Measurements from ENCODE around the gene CPLX1.
"Not testable (repeated sequence)": the region's sequence is repeated elsewhere in the genome, so short reads cannot be mapped to it uniquely, and the experiment has no call there.

CPLX1 gene

DNA sequence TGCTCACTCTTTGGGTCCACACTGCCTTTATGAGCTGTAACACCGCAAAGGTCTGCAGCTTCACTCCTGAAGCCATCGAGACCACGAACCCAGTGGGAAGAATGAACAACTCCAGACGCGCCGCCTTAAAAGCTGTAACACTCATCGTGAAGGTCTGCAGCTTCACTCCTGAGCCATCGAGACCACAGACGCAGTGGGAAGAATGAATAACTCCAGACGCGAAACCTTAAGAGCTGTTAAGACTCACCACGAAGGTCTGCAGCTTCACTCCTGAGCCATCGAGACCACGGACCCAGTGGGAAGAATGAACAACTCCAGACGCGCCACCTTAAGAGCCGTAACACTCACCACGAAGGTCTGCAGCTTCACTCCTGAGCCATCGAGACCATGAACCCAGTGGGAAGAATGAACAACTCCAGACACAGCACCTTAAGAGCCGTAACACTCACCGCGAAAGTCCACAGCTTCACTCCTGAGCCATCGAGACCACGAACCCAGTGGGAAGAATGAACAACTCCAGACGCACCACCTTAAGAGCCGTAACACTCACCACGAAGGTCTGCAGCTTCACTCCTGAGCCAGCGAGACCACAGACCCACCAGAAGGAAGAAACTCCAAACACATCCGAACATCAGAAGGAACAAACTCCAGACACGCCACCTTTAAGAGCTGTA, 51.4 kb downstream of the CPLX1 start:
- not testable (repeated sequence) for H3K9me3 ChIP-seq (ENCODE audit: control insufficient read depth, low read depth, low read length); H3K4me1 ChIP-seq (ENCODE audit: control insufficient read depth, low read depth, low read length); H3K9ac ChIP-seq (ENCODE audit: low read length); H3K4me3 ChIP-seq (ENCODE audit: low read length); H3K27me3 ChIP-seq (ENCODE audit: control insufficient read depth, insufficient read depth, low read length); H3K27ac ChIP-seq (ENCODE audit: low read length)
- peaks cover 31% of the 10 kb centered on the region for H3K36me3 ChIP-seq (ENCODE audit: control insufficient read depth, low read depth, low read length)

DNA sequence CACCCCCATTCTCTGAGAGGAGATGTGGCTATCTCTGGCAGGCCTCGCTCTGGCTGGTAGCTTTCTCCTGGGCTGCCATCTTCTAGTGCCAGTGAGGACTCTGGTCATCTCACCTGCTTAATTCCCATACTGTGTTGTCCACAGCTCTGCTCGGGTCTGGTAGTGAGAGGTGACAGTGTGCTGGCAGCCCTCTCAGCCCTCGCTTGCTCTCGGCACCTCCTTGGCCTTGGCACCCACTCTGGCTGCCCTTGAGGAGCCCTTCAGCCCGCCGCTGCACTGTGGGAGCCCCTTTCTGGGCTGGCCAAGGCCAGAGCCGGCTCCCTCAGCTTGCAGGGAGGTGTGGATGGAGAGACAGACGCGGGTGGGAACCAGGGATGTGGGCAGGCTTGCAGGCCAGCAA, 52.7 kb downstream of the CPLX1 start:
- Histone ChIP-seq H3K4me1 (ENCODE audit: control insufficient read depth, low read depth, low read length) (no peaks in the 10 kb centered on the region), H3K27ac (ENCODE audit: low read length) (no peak overlapping the region), H3K4me3 (ENCODE audit: low read length) (no peak overlapping the region), H3K27me3 (ENCODE audit: control insufficient read depth, insufficient read depth, low read length) (no peaks in the 10 kb centered on the region), H3K36me3 (ENCODE audit: control insufficient read depth, low read depth, low read length) (peaks cover 31% of the 10 kb centered on the region), H3K9me3 (ENCODE audit: control insufficient read depth, low read depth, low read length) (no peaks in the 10 kb centered on the region), H3K9ac (ENCODE audit: low read length) (no peak overlapping the region)

DNA sequence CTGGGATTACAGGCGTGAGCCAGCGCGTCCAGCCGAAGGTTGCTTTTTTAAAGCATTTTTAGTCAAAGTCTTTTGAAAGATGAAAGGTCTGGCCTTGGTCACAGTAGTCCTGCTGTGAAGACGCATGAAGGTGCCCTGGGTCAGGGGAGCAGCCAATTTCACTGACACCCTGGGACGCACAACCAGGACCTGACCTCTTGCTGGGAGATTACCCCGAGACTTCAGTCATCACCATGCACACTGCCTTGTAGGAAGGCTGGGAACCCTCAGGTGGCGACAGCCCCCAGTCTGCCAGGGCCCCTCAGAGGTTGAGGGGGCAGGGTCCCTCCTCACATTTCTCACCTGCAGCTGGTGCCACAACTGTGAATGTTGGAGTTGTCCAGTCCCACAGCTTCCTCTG, 53.2 kb downstream of the CPLX1 start:
- peaks cover 35% of the 10 kb centered on the region for H3K36me3 ChIP-seq (ENCODE audit: control insufficient read depth, low read depth, low read length)
- no peak overlapping the region for H3K9ac ChIP-seq (ENCODE audit: low read length)
- H3K4me1 ChIP-seq (ENCODE audit: control insufficient read depth, low read depth, low read length), result no peaks in the 10 kb centered on the region

DNA sequence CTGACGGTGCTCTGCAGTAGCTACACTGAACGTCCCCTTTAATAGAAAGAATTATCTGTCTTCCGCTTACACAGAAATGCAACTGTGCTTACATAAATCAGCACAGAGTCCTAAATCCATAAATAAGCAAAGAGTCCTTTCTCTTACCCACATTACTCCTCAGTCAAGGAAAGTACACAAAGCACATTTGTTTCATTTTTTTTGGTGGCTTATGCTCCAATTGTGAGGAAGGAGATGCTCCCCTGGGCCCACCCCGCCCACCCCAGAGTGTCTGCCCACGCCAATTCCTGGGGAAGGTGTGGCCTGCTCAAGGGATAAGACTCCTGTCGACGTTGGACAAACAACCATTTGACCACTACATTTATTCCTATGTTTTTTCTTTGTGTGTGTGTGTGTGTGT, 53.8 kb downstream of the CPLX1 start:
- Histone ChIP-seq H3K36me3 (ENCODE audit: control insufficient read depth, low read depth, low read length) (peaks cover 42% of the 10 kb centered on the region), H3K4me1 (ENCODE audit: control insufficient read depth, low read depth, low read length) (no peaks in the 10 kb centered on the region), H3K9ac (ENCODE audit: low read length) (no peak overlapping the region), H3K27me3 (ENCODE audit: control insufficient read depth, insufficient read depth, low read length) (no peaks in the 10 kb centered on the region), H3K4me3 (ENCODE audit: low read length) (no peak overlapping the region), H3K9me3 (ENCODE audit: control insufficient read depth, low read depth, low read length) (no peaks in the 10 kb centered on the region), H3K27ac (ENCODE audit: low read length) (no peak overlapping the region)

More for the DNA sequence above, 53.2 kb downstream of the CPLX1 start:
- Histone ChIP-seq H3K4me3 (ENCODE audit: low read length) (no peak overlapping the region), H3K9me3 (ENCODE audit: control insufficient read depth, low read depth, low read length) (no peaks in the 10 kb centered on the region), H3K27me3 (ENCODE audit: control insufficient read depth, insufficient read depth, low read length) (no peaks in the 10 kb centered on the region), H3K27ac (ENCODE audit: low read length) (no peak overlapping the region)

DNA sequence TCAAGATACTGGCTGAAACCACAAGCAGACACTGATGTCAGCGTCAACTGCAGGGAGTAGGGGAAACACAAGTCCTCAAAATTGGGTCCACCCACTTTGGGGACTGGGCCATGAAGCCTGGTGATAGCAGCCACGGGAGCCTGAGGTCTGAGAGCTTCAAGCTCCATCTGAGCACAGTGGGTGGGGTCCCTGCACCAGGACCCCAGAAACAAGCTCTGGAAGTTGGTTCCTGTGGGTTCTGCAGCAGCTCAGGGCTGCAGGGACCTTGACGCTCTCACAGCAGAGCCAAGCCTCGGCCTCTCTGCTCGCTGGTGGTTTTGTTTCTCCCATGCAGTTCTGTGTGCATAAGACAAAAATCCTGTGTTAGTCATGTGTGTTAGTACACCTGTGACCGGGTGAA, 54.5 kb downstream of the CPLX1 start:
- Histone ChIP-seq H3K9ac (ENCODE audit: low read length) (no peak overlapping the region), H3K36me3 (ENCODE audit: control insufficient read depth, low read depth, low read length) (peaks cover 42% of the 10 kb centered on the region), H3K4me1 (ENCODE audit: control insufficient read depth, low read depth, low read length) (no peaks in the 10 kb centered on the region)

DNA sequence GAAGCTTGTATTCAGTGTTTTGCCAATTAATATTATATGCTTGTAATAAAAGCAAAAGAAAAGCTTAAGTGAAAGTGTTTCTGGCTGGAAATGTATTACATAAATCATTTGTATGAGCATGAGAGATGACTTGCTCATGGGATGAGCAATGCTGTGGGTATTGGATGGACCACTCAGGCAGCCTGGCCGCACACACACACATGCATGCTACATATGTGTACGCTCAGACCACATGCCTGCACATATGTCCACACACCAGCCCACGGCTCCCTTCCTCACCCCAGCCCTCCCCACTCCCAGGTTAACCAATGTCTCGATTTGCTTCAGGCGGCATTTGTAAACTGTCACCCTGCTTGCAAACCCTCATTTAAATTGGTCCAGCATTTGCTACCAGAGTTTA, 55.9 kb downstream of the CPLX1 start:
- Histone ChIP-seq H3K4me1 (ENCODE audit: control insufficient read depth, low read depth, low read length) (no peaks in the 10 kb centered on the region), H3K36me3 (ENCODE audit: control insufficient read depth, low read depth, low read length) (peaks cover 37% of the 10 kb centered on the region), H3K27ac (ENCODE audit: low read length) (no peak overlapping the region)

More for the DNA sequence above, 54.5 kb downstream of the CPLX1 start:
- Histone ChIP-seq H3K27me3 (ENCODE audit: control insufficient read depth, insufficient read depth, low read length) (no peaks in the 10 kb centered on the region), H3K4me3 (ENCODE audit: low read length) (no peak overlapping the region), H3K27ac (ENCODE audit: low read length) (no peak overlapping the region), H3K9me3 (ENCODE audit: control insufficient read depth, low read depth, low read length) (no peaks in the 10 kb centered on the region)

DNA sequence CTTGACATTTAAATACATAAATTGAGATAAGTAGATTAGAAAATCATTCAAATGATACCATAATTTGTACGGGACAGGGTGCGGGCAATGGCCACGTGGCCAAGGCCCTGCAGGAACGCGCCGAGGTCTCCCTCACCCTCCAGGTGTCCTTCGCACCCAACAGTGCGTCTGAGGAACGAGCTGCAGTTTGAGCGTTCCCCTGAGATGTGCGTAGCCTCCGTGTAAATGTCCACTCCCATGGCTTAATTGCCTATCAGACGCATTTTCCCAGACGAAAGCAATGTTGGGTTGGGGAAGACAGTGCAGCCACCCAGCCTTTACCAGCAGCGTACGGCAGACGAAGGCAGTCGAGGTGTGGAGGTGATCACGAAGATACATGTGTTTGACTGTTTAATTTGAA, 56.4 kb downstream of the CPLX1 start:
- Histone ChIP-seq H3K27ac (ENCODE audit: low read length) (no peak overlapping the region), H3K4me1 (ENCODE audit: control insufficient read depth, low read depth, low read length) (no peaks in the 10 kb centered on the region), H3K4me3 (ENCODE audit: low read length) (no peak overlapping the region), H3K36me3 (ENCODE audit: control insufficient read depth, low read depth, low read length) (peaks cover 37% of the 10 kb centered on the region), H3K9me3 (ENCODE audit: control insufficient read depth, low read depth, low read length) (no peaks in the 10 kb centered on the region), H3K27me3 (ENCODE audit: control insufficient read depth, insufficient read depth, low read length) (no peaks in the 10 kb centered on the region), H3K9ac (ENCODE audit: low read length) (no peak overlapping the region)

More for the DNA sequence above, 55.9 kb downstream of the CPLX1 start:
- no peaks in the 10 kb centered on the region for H3K27me3 ChIP-seq (ENCODE audit: control insufficient read depth, insufficient read depth, low read length)
- H3K4me3 ChIP-seq (ENCODE audit: low read length), result no peak overlapping the region
- H3K9ac ChIP-seq (ENCODE audit: low read length), result no peak overlapping the region
- H3K9me3 ChIP-seq (ENCODE audit: control insufficient read depth, low read depth, low read length), result no peaks in the 10 kb centered on the region

DNA sequence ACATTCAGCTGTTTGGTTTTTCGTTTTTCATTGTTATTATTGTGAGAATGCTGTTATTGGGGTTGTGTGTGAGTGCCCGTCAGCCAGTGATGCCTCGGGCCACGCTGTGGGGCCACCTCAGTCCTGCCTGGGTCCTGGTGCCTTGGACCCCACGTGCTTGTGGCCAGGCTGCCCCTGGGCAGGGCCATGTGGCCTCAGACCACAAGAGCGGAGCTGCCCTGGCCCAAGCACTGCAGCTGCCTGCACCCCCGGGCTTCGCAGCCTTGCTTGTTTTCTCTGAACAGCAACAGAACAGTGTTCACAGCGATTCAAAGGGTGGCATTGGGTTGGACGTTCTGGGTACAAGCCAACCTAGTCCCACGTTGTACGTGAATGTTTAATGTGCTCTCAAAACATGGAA, 56.9 kb downstream of the CPLX1 start:
- Histone ChIP-seq H3K9ac (ENCODE audit: low read length) (no peak overlapping the region), H3K27me3 (ENCODE audit: control insufficient read depth, insufficient read depth, low read length) (no peaks in the 10 kb centered on the region), H3K9me3 (ENCODE audit: control insufficient read depth, low read depth, low read length) (no peaks in the 10 kb centered on the region), H3K4me3 (ENCODE audit: low read length) (no peak overlapping the region), H3K4me1 (ENCODE audit: control insufficient read depth, low read depth, low read length) (no peaks in the 10 kb centered on the region), H3K36me3 (ENCODE audit: control insufficient read depth, low read depth, low read length) (peaks cover 37% of the 10 kb centered on the region), H3K27ac (ENCODE audit: low read length) (no peak overlapping the region)

DNA sequence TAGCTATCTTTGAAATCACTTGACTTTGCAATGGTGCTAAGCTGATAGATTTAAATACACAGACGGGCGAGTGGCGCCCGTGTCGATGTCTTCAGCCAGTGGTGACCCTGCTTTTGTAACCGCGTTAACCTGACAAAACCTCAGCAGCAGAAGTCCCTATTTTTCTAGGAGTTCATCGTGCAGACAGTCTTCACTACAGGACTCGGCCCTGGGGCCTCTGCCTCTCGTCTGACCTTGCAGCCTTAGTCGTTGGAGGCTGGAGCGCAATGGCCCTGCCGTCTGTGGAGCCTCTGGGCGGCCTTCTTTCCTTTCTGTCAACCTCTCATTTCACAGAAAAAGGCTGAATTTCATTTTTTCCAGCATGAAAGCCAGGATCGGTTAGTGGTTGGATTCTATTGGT, 57.9 kb downstream of the CPLX1 start:
- no peak overlapping the region for H3K27ac ChIP-seq (ENCODE audit: low read length)
- no peak overlapping the region for H3K4me3 ChIP-seq (ENCODE audit: low read length)
- peaks cover 44% of the 10 kb centered on the region for H3K36me3 ChIP-seq (ENCODE audit: control insufficient read depth, low read depth, low read length)
- H3K4me1 ChIP-seq (ENCODE audit: control insufficient read depth, low read depth, low read length), result no peaks in the 10 kb centered on the region
- no peaks in the 10 kb centered on the region for H3K27me3 ChIP-seq (ENCODE audit: control insufficient read depth, insufficient read depth, low read length)
- H3K9me3 ChIP-seq (ENCODE audit: control insufficient read depth, low read depth, low read length), result no peaks in the 10 kb centered on the region
- H3K9ac ChIP-seq (ENCODE audit: low read length), result no peak overlapping the region

DNA sequence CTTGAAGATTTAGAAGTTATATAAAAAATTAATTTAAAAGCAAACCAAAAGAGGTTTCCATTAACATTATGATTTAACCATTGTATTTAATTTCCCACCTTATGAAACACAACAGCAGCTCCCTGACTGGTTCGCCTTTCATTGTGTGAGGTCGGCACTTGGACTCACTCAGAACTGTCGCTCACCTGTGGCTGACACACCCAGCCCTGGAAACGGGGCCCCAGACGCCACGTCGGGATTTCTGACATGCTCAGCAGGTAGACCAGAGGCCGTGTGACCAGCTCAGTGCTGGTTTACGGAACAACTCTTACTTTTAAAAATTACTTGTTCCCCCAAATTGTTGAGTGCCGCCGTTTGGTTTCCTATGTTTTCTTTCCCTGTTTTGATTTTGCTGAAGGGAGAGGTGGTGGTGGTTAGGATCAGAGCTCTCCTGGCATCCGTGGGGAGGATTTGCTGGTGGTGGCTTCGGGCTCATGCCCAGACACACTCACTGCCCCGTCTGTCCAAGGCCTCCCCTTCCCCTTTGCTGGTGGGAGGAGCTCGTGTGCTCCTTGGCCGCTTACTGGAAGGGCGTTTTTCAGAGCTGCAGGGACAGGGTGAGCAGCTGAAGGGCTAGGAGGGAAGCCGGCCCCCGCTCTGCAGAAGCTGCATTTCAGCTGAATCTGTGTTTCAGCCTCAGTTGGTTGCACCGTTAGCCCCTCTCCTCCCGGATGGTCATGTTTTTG, 59.2 kb downstream of the CPLX1 start:
- no peak overlapping the region for H3K4me3 ChIP-seq (ENCODE audit: low read length)

DNA sequence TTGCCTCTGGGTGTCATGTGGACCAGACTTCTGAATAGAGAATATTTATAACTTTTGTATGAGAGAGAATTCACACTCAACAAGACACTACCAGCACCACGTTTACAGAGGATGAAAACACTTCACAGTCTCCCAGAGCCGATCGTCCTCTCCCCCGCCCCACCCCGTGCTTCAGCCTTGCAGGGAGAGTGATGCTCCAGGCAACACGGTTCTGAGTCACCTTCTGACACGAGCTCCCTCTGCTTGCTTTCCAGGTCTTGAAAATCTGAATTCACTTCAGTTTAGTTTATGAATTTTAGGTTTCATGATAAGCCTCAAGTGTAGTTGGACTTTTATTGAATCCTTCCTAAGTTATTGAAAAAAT, 59.8 kb downstream of the CPLX1 start:
- Histone ChIP-seq H3K9ac (ENCODE audit: low read length) (no peak overlapping the region), H3K4me1 (ENCODE audit: control insufficient read depth, low read depth, low read length) (no peaks in the 10 kb centered on the region), H3K27ac (ENCODE audit: low read length) (no peak overlapping the region), H3K27me3 (ENCODE audit: control insufficient read depth, insufficient read depth, low read length) (no peaks in the 10 kb centered on the region), H3K36me3 (ENCODE audit: control insufficient read depth, low read depth, low read length) (peaks cover 45% of the 10 kb centered on the region), H3K4me3 (ENCODE audit: low read length) (no peak overlapping the region), H3K9me3 (ENCODE audit: control insufficient read depth, low read depth, low read length) (no peaks in the 10 kb centered on the region)

More for the DNA sequence above, 59.2 kb downstream of the CPLX1 start:
- H3K36me3 ChIP-seq (ENCODE audit: control insufficient read depth, low read depth, low read length), result peaks cover 43% of the 10 kb centered on the region
- H3K9me3 ChIP-seq (ENCODE audit: control insufficient read depth, low read depth, low read length), result no peaks in the 10 kb centered on the region
- no peak overlapping the region for H3K9ac ChIP-seq (ENCODE audit: low read length)
- no peaks in the 10 kb centered on the region for H3K4me1 ChIP-seq (ENCODE audit: control insufficient read depth, low read depth, low read length)
- H3K27me3 ChIP-seq (ENCODE audit: control insufficient read depth, insufficient read depth, low read length), result no peaks in the 10 kb centered on the region
- H3K27ac ChIP-seq (ENCODE audit: low read length), result no peak overlapping the region
